Activated T-cell treated with anti-CD3 and anti-CD28 coated beads, Interleukin-2, amount 50 U/mL, for 72 hours (primary cell): ENCODE results near the gene AMBP. TPM values are rescaled to one million over a fixed set of nuclear protein-coding genes. Genes with fewer than 3 reads are reported as not detected.

Source experiments
- ATAC-seq, 2 donors: fragments of 150-1000 bp; cut with Tn5 transposase; replicated peaks in 1 of 2; 2 replicates each; pipeline ENCODE4 v1.10.0; 2021; ENCODE audit warnings: moderate library complexity in 2 of 2, mild to moderate bottlenecking in 1 of 2
- DNase-seq, 2 donors: peaks; one replicate each; pipeline ENCODE4 v3.0.0; 2021 to 2022; ENCODE audit warnings: mixed read lengths in 1 of 2
- H3K27ac Mint-ChIP-seq: one replicate; pipeline ENCODE4 v1.8.0; 2022; ENCODE audit warnings: mild to moderate bottlenecking, moderate library complexity, mixed read lengths
- H3K27me3 Mint-ChIP-seq: one replicate; pipeline ENCODE4 v1.8.0; 2022; ENCODE audit warnings: low read depth, mixed read lengths
- H3K36me3 Mint-ChIP-seq, 2 donors: one replicate each; pipeline ENCODE4 v1.8.0; 2022; ENCODE audit warnings: mixed read lengths in 2 of 2, mild to moderate bottlenecking in 1 of 2; ENCODE audit not compliant: insufficient read depth in 2 of 2
- H3K4me1 Mint-ChIP-seq: one replicate; pipeline ENCODE4 v1.8.0; 2022; ENCODE audit warnings: low read depth, mixed read lengths
- H3K4me3 Mint-ChIP-seq, 2 donors: one replicate each; pipeline ENCODE4 v1.8.0; 2022; ENCODE audit warnings: mild to moderate bottlenecking in 2 of 2, mixed read lengths in 2 of 2, moderate library complexity in 2 of 2
- H3K9me3 Mint-ChIP-seq, 2 donors: one replicate each; pipeline ENCODE4 v1.8.0; 2022; ENCODE audit warnings: mixed read lengths in 2 of 2
- total RNA-seq, 2 donors: library from RNA; stranded (reverse); gene quantifications; one replicate each; pipeline ENCODE4 v1.2.3, GENCODE V29; 2022

The AMBP gene
- total RNA-seq, 2 donors from 2014 or later, result not detected

GRCh38 chr9:114107286-114108001 is 29.3 kb upstream of the AMBP start:
- ATAC-seq (peak; percentile 65 to 71), DNase-seq (peak in 1 of 2 donors; percentile 7)
- Mint-ChIP-seq H3K36me3 (peaks cover 0 to 3% of the 10 kb centered on the region in 2 donors), H3K27me3 (peaks cover 11% of the 10 kb centered on the region), H3K9me3 (no peaks in the 10 kb centered on the region), H3K4me1 (no peaks in the 10 kb centered on the region), H3K4me3 (no peak overlapping the region), H3K27ac (no peak overlapping the region)

GRCh38 chr9:114105236-114105635 is 27.1 kb upstream of the AMBP start:
- peaks cover 3 to 4% of the 10 kb centered on the region in 2 donors for H3K9me3 Mint-ChIP-seq
- no peak overlapping the region for H3K4me3 Mint-ChIP-seq
- DNase-seq, result no peak
- H3K4me1 Mint-ChIP-seq, result no peaks in the 10 kb centered on the region
- H3K27me3 Mint-ChIP-seq, result peaks cover 26% of the 10 kb centered on the region
- no peak overlapping the region for H3K27ac Mint-ChIP-seq
- no peak for ATAC-seq
- peaks cover 3 to 7% of the 10 kb centered on the region in 2 donors for H3K36me3 Mint-ChIP-seq

GRCh38 chr9:114102484-114102883 is 24.4 kb upstream of the AMBP start:
- DNase-seq, result no peak
- peaks cover 3 to 4% of the 10 kb centered on the region in 2 donors for H3K9me3 Mint-ChIP-seq
- peaks cover 3 to 7% of the 10 kb centered on the region in 2 donors for H3K36me3 Mint-ChIP-seq
- H3K4me3 Mint-ChIP-seq, result no peak overlapping the region
- H3K27me3 Mint-ChIP-seq, result peaks cover 43% of the 10 kb centered on the region
- H3K27ac Mint-ChIP-seq, result no peak overlapping the region
- H3K4me1 Mint-ChIP-seq, result peaks cover 3% of the 10 kb centered on the region
- ATAC-seq, result no peak

DNA sequence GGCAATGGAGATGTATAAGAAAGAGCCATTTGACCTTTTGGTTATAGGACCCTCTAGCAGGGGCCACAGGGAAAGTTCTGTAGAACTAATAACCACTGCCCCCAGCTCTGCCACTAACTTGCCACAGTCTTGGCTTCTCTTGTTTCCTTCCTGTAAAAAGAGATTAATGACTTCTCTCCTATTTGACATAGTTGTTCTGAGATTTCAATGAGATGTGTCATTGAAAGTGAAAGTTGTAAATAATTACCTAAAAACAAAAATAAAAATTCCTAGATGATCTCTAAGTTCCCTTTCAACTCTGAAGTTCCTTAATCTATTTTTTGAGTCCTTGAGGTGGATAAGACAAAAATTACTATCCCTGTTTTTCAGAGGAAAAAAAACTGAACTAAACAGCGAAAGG is 22.4 kb upstream of the AMBP start:
- Mint-ChIP-seq H3K4me3 (no peak overlapping the region), H3K4me1 (peaks cover 5% of the 10 kb centered on the region), H3K27ac (no peak overlapping the region), H3K9me3 (peaks cover 3 to 4% of the 10 kb centered on the region in 2 donors), H3K27me3 (peaks cover 58% of the 10 kb centered on the region), H3K36me3 (peaks cover 3 to 7% of the 10 kb centered on the region in 2 donors)
- ATAC-seq (no peak), DNase-seq (no peak)

- Mint-ChIP-seq H3K4me1 (peaks cover 5% of the 10 kb centered on the region), H3K4me3 (no peak overlapping the region), H3K36me3 (peaks cover 3 to 7% of the 10 kb centered on the region in 2 donors), H3K27me3 (peaks cover 58% of the 10 kb centered on the region), H3K9me3 (peaks cover 3 to 4% of the 10 kb centered on the region in 2 donors), H3K27ac (no peak overlapping the region)
- DNase-seq (no peak), ATAC-seq (no peak)
Observed at GRCh38 chr9:114099669-114100270, 21.7 kb upstream of the AMBP start.

- H3K27me3 Mint-ChIP-seq, result peaks cover 58% of the 10 kb centered on the region
- no peak for ATAC-seq
- H3K27ac Mint-ChIP-seq, result no peak within 1 kb of the TSS
- no peak for DNase-seq
- peak within 1 kb of the TSS in 1 of 2 donors; percentile 42 for H3K4me3 Mint-ChIP-seq
- peaks cover 3 to 4% of the 10 kb centered on the region in 2 donors for H3K9me3 Mint-ChIP-seq
- peaks cover 3 to 7% of the 10 kb centered on the region in 2 donors for H3K36me3 Mint-ChIP-seq
- H3K4me1 Mint-ChIP-seq, result peaks cover 5% of the 10 kb centered on the region
Observed at GRCh38 chr9:114098936-114099668, 21.0 kb upstream of the AMBP start, which contains the start of gene KIF12. Gene KIF12, minus strand, starts transcription at chr9:114099292. Its CDS starts 16 bp downstream, at chr9:114099276.

DNA sequence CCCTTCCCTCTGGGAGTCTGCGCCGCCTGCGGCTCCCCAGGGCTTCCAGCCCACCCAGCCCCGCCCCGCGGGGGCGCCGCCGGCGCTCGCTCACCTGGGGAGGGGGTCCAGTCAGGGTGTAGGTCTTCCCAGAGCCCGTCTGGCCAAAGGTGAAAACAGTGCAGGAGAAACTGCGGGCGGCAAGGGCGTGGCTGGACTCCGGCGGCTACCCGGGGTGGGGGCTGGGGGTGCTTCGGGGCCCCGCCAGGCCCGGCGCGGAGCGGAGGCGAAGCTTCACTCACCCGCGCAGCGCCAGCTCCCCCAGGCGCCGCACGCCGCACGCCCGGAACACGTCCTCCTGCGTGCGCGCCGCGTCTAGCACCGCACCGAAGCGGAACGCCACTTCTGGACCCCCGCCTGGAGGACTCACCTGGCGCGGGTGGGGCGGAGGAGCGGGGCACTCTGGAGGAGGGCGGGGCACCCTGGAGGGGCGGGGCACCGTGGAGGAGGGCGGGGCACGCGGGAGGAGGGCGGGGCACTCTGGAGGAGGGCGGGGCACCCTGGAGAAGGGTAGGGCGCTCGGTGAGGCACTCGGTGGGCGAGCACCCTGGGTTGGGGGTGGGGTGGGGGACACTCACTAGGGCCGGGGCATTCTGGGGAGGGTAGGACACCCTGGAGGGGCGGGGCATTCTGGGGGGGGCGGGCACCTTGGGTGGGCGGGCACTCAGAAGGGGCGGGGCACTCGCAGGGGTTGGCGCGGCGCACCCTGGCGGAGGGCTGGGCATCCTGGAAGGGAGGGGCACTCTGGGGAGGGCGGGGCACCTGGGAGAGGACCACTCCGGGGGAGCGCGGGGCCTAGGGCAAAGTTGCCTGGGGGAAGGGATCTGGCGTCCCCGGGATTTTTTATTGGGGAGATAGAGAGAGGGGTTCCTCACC is 20.2 kb upstream of the AMBP start:
- peak; percentile 73 to 78 for ATAC-seq
- Mint-ChIP-seq H3K4me1 (peaks cover 5% of the 10 kb centered on the region), H3K27me3 (peaks cover 54% of the 10 kb centered on the region), H3K9me3 (peaks cover 3 to 4% of the 10 kb centered on the region in 2 donors), H3K4me3 (peak overlapping the region in 1 of 2 donors; percentile 49), H3K27ac (no peak overlapping the region), H3K36me3 (peaks cover 3 to 7% of the 10 kb centered on the region in 2 donors)
- DNase-seq, result peak; percentile 32 to 45

DNA sequence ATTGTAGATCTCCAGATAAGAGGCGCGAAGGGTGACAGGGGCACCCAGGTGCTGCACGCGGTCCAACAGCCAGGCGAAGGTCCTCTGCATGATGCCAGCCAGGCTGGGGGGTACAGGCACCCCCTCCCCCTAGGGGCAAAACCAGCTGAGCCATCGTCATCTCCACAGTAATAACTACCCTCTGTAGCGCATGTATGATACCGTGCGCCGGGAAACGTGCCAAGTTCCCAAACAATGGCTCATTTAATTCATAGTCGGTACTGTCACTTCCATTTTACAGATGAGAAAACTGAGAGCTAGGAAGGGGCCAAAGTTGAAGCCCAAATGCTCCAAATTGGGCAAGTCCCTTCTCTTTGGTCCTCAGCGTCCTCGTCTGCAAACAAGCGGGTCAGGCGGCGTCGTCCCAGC is 19.5 kb upstream of the AMBP start:
- peaks cover 3 to 4% of the 10 kb centered on the region in 2 donors for H3K9me3 Mint-ChIP-seq
- H3K4me3 Mint-ChIP-seq, result peak overlapping the region; percentile 49 to 53
- peaks cover 49% of the 10 kb centered on the region for H3K27me3 Mint-ChIP-seq
- H3K4me1 Mint-ChIP-seq, result peaks cover 5% of the 10 kb centered on the region
- H3K36me3 Mint-ChIP-seq, result peaks cover 3 to 6% of the 10 kb centered on the region in 2 donors
- ATAC-seq (no peak), DNase-seq (no peak)
- H3K27ac Mint-ChIP-seq, result no peak overlapping the region

- Mint-ChIP-seq H3K36me3 (peaks cover 3% of the 10 kb centered on the region in 2 donors), H3K27ac (no peak overlapping the region), H3K27me3 (peaks cover 44% of the 10 kb centered on the region), H3K9me3 (peaks cover 3 to 4% of the 10 kb centered on the region in 2 donors), H3K4me3 (peak overlapping the region in 1 of 2 donors; percentile 53), H3K4me1 (peaks cover 5% of the 10 kb centered on the region)
- no peak for DNase-seq
- ATAC-seq, result no peak
Observed at GRCh38 chr9:114096866-114097612, 18.9 kb upstream of the AMBP start.

- ATAC-seq, result no peak
- H3K4me3 Mint-ChIP-seq, result no peak overlapping the region
- peak in 1 of 2 donors; percentile 19 for DNase-seq
- H3K9me3 Mint-ChIP-seq, result no peaks in the 10 kb centered on the region
- no peaks in the 10 kb centered on the region for H3K36me3 Mint-ChIP-seq
- peaks cover 5% of the 10 kb centered on the region for H3K4me1 Mint-ChIP-seq
- no peak overlapping the region for H3K27ac Mint-ChIP-seq
- H3K27me3 Mint-ChIP-seq, result peaks cover 39% of the 10 kb centered on the region
Observed at GRCh38 chr9:114096041-114096511, 18.0 kb upstream of the AMBP start.

GRCh38 chr9:114094971-114095370 is 16.9 kb upstream of the AMBP start:
- H3K27me3 Mint-ChIP-seq, result peaks cover 30% of the 10 kb centered on the region
- peaks cover 5% of the 10 kb centered on the region for H3K4me1 Mint-ChIP-seq
- no peaks in the 10 kb centered on the region for H3K36me3 Mint-ChIP-seq
- no peaks in the 10 kb centered on the region for H3K9me3 Mint-ChIP-seq
- H3K4me3 Mint-ChIP-seq, result no peak overlapping the region
- ATAC-seq (no peak), DNase-seq (no peak)
- H3K27ac Mint-ChIP-seq, result no peak overlapping the region
